DMS153 treated with DMSO at 0.1 percent for 48 hours (cell line): ENCODE data around the gene TMC5.

Experiments used
- DNase-seq: peaks from one replicate; lab custom pipeline; 2025; ENCODE audit not compliant: unreplicated experiment; lab: John Stamatoyannopoulos, UW

Gene TMC5

GRCh38 chr16:19503461-19504075, 85.9 kb downstream of the TMC5 start:
- DNase-seq = no peak

GRCh38 chr16:19505600-19506303, 88.1 kb downstream of the TMC5 start:
- DNase-seq = no peak

- DNase-seq = no peak
Measured at GRCh38 chr16:19506965-19507364, 89.3 kb downstream of the TMC5 start.

GRCh38 chr16:19507867-19508266, 90.2 kb downstream of the TMC5 start:
- DNase-seq = no peak

- DNase-seq = no peak
Measured at GRCh38 chr16:19512297-19512696, 94.6 kb downstream of the TMC5 start.

- no peak for DNase-seq
Measured at GRCh38 chr16:19513377-19514053, 95.8 kb downstream of the TMC5 start.

- DNase-seq = no peak
Measured at GRCh38 chr16:19515757-19516156, 98.1 kb downstream of the TMC5 start.

GRCh38 chr16:19517424-19518089, 99.9 kb downstream of the TMC5 start:
- no peak for DNase-seq

- no peak for DNase-seq
Measured at GRCh38 chr16:19518388-19518787, 100.7 kb downstream of the TMC5 start.

GRCh38 chr16:19520861-19521331, 103.2 kb downstream of the TMC5 start:
- no peak for DNase-seq

GRCh38 chr16:19521471-19522396, 104.1 kb downstream of the TMC5 start, which contains the start of gene GDE1:
Gene GDE1 (minus strand): TSS chr16:19522098. CDS start chr16:19521964, 134 bp downstream.
- DNase-seq = peak; percentile 87

- DNase-seq = no peak
Measured at GRCh38 chr16:19522397-19522732, 104.7 kb downstream of the TMC5 start.

- no peak for DNase-seq
Measured at GRCh38 chr16:19522760-19523159, 105.1 kb downstream of the TMC5 start.

GRCh38 chr16:19523184-19523558, 105.5 kb downstream of the TMC5 start:
- no peak for DNase-seq

- peak; percentile 89 for DNase-seq
Measured at GRCh38 chr16:19523559-19524355, 106.1 kb downstream of the TMC5 start, which contains the start of gene CCP110. Gene CCP110 (plus strand): TSS chr16:19523942. CDS start chr16:19527882, 3,940 bp downstream.

- no peak for DNase-seq
Measured at GRCh38 chr16:19524356-19524615, 106.6 kb downstream of the TMC5 start.

- DNase-seq = no peak
Measured at GRCh38 chr16:19524616-19525384, 107.1 kb downstream of the TMC5 start.

GRCh38 chr16:19525385-19525723, 107.7 kb downstream of the TMC5 start:
- no peak for DNase-seq

- no peak for DNase-seq
Measured at GRCh38 chr16:19527161-19527560, 109.5 kb downstream of the TMC5 start.
